AG04449 (cell line): ENCODE results near the gene OR1J1.

Source experiments
- CTCF ChIA-PET: fragments of 350-600 bp; formaldehyde crosslinking; extraction: SDS; loops from one replicate; lab custom pipeline; 2021; ENCODE audit warnings: antibody characterized with exemption; lab: Yijun Ruan, JAX
- POLR2A ChIA-PET: fragments of 400-600, 350-600 bp; formaldehyde crosslinking; extraction: SDS; loops from one replicate; lab custom pipeline; 2020; ENCODE audit warnings: antibody characterized with exemption, inconsistent platforms; lab: Yijun Ruan, JAX
- DNase-seq: peaks from one replicate; pipeline ENCODE4 v3.0.0-alpha.2; 2010; ENCODE audit warnings: low read depth, low spot score
- H3K4me3 ChIP-seq: 2 replicates; pipeline ENCODE4 v1.5.1; 2011; ENCODE audit warnings: low read depth, mild to moderate bottlenecking, control low read depth, low read length
- TF ChIP-seq, protein P1 (sequence below): IDR thresholded peaks from one replicate; pipeline ENCODE4 v1.5.1; 2011; ENCODE audit warnings: mild to moderate bottlenecking, moderate library complexity, low read length, control low read depth, inconsistent platforms; ENCODE audit not compliant: insufficient read depth; ENCODE audit errors: missing control alignments

The OR1J1 gene

DNA sequence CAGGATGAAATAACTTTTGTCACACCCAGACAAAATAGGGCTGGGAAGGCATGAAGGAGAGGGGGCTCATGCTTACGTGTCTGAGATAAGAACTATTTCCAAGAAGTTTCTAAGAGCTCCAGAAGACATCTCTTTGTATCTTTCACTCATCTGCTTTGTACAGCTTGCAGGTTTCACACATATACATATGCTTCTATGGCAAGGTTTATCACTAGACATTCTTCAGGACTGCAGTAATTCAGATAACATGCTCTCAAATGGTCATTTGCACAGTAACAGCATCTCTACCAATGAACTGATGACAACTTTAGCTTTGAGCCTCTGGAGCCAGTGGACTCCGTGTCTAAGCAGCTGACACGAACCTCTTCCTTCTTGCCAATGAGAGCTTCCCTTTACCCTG lies 3.2 kb downstream of the OR1J1 start:
- no peak for DNase-seq
- TF ChIP-seq, protein P1, sequence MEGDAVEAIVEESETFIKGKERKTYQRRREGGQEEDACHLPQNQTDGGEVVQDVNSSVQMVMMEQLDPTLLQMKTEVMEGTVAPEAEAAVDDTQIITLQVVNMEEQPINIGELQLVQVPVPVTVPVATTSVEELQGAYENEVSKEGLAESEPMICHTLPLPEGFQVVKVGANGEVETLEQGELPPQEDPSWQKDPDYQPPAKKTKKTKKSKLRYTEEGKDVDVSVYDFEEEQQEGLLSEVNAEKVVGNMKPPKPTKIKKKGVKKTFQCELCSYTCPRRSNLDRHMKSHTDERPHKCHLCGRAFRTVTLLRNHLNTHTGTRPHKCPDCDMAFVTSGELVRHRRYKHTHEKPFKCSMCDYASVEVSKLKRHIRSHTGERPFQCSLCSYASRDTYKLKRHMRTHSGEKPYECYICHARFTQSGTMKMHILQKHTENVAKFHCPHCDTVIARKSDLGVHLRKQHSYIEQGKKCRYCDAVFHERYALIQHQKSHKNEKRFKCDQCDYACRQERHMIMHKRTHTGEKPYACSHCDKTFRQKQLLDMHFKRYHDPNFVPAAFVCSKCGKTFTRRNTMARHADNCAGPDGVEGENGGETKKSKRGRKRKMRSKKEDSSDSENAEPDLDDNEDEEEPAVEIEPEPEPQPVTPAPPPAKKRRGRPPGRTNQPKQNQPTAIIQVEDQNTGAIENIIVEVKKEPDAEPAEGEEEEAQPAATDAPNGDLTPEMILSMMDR: no peak
- CTCF ChIA-PET: interaction anchor here (1.0 to 1.7 kb wide), 4 partner anchors 25 to 349 kb away, joined by 3 to 4 read pairs (median 3); no protein-coding TSS in a partner anchor

DNA sequence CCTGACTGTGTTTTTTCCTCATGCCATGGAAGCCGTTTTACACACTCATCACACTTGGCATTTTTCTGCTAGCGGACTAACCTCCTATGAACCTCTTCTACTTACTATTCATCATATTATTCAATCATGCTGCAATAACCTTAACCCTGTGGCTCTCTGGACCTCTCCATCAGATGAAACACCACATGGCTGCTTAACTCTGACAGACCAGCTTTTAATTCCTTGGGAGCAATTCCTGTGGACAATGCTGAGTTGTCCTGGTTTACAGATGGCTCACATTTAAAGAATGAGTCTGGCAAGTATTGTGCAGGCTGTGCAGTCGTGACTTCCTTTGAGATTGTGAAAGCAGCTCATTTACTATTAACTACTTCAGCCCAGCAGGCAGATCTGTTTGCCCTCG lies 9.0 kb downstream of the OR1J1 start:
- ChIA-PET CTCF (interaction anchor here (0.6 to 1.9 kb wide), 7 partner anchors 11 to 369 kb away, joined by 3 to 7 read pairs (median 3); no protein-coding TSS in a partner anchor), POLR2A (no interaction called here)
- no peak overlapping the region for H3K4me3 ChIP-seq
- DNase-seq: peak; percentile 42
- TF ChIP-seq, protein P1: no peak

More for the DNA sequence above, 3.2 kb downstream of the OR1J1 start:
- H3K4me3 ChIP-seq: no peak overlapping the region
- POLR2A ChIA-PET: no interaction called here

DNA sequence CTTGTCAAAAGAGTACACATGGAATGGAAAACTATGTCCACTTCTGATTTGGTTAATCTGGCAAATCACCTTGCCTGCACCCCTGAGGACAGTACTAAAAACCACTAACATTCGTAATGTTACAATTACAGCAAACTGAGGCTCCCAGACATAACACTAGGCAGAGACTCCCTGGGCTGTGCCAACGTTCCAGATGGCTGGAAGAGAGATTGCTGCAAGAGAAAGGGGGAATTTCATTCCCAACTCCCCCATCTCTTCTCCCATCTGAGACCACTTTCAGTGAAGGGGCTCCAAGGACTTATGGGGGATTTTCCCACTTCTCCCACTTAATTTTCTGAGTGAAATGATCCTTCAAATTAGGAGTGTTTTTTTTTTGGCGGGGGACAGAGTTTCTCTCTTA lies 11.3 kb downstream of the OR1J1 start:
- no peak for DNase-seq
- H3K4me3 ChIP-seq: no peak overlapping the region
- CTCF ChIA-PET: interaction anchor here (1.4 to 9.0 kb wide), 4 partner anchors 12 to 368 kb away, joined by 3 to 242 read pairs (median 12); partner anchors contain the start of gene OR1J1
- TF ChIP-seq, protein P1: no peak
- POLR2A ChIA-PET: no interaction called here

DNA sequence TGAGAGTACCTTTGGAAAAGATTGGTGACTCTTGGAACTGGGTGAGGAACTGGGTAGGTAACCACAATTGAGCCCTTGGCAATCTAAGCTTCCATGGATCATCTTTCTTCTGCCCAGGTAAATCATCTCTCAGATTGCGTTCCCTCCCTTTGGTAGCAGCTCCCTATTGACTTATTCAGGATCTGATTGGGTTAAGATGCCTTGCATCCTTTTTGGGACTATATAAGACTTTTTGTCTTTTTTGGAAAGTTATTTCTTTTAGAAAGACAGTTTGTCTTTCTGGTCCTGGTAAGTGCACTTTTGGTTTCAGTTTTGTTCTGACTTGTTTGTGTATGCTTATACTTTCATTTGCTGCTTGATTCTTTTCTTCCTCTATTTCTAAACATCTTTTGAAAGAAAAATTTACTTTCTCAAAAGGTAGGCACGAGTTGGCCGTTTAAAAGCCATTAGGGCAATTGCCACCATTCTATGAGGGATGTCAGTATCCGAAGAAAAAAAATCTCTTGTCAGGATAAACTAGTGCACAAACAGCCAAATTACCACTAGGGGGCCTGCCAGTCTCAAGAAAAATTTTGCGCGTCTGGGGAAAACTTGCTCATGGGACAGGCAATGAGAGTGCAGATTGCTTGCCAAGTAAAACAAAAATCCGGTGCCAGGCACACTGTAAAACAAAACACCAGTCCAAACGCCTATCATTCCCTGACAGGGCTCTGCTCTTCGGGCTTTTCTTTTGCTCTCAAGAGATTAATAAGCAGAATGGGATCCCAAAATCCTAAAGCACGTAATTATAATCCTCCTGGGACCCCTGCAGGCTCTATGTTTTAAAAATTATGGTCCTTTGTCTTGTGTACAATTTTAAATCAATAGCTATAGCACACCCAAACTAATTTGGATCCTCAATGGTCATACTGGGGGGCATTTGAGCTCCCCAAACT lies 12.8 kb downstream of the OR1J1 start:
- TF ChIP-seq, protein P1: peak; percentile 66
- CTCF ChIA-PET: interaction anchor here (0.5 to 9.0 kb wide), 23 partner anchors 9 to 921 kb away, joined by 3 to 242 read pairs (median 4); partner anchors contain the start of gene OR1J1
- DNase-seq: peak; percentile 64
- peak overlapping the region; percentile 47 for H3K4me3 ChIP-seq
- POLR2A ChIA-PET: no interaction called here

DNA sequence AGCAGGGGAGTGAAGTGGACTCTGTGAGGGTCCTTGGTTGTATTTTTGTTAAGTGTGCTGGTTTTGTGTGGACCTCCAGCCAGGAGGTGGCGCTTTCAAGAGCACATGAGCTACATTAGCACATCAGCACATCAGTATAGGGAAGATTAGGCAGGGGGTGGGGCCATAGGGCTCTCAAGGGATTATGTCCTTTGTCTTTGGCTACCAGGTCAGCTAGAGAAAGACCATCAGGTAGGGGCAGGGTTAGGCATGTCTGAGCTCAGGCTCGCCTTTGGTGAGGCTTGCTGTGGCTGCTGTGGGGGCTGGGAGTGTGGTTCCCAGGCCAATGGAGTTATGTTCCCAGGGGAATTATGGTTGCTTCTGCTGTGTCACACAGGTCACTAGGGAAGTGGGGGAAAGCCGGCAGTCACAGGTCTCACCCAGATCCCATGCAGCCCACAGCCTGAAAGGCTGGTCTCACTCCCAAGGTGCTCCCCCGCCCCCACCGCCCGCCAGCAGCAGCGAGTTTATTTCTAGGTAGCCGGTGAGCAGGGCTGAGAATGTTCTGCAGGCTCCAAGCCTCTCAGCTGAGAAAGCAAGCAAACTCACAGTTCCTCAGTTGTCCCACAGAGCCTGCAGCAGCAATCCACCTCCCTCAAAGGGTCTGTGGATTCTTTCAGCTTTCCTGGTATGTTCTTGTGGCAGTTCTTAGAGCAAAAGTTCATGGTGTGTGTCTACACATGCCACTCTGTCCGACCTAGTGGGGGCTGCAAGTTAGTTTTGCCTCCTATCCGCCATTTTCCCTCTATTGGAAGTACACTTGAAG lies 13.7 kb downstream of the OR1J1 start:
- ChIA-PET POLR2A (no interaction called here), CTCF (interaction anchor here (0.7 to 9.0 kb wide), 19 partner anchors 8 to 886 kb away, joined by 3 to 242 read pairs (median 5); no protein-coding TSS in a partner anchor)
- no peak for DNase-seq
- H3K4me3 ChIP-seq: peak overlapping the region; percentile 47
- TF ChIP-seq, protein P1: no peak
